Mammary epithelial cell (primary cell): Measurements from ENCODE around the gene MBD4.

Experiments used
- EZH2 ChIP-seq: IDR thresholded peaks from 2 replicates; pipeline ENCODE4 v1.6.1; 2012; ENCODE audit warnings: low read length, inconsistent platforms, borderline replicate concordance
- TF ChIP-seq, protein P1 (sequence below), 2 donors: IDR thresholded peaks in 1 of 2; conservative IDR thresholded peaks in 1 of 2; 2 replicates each; pipeline ENCODE4 v1.5.1; 2011 to 2012; ENCODE audit warnings: inconsistent platforms in 2 of 2, low read length in 2 of 2, mild to moderate bottlenecking in 2 of 2, control low read depth in 1 of 2, low read depth in 1 of 2; ENCODE audit not compliant: insufficient read depth in 1 of 2; ENCODE audit errors: extremely low read depth in 1 of 2

DNA sequence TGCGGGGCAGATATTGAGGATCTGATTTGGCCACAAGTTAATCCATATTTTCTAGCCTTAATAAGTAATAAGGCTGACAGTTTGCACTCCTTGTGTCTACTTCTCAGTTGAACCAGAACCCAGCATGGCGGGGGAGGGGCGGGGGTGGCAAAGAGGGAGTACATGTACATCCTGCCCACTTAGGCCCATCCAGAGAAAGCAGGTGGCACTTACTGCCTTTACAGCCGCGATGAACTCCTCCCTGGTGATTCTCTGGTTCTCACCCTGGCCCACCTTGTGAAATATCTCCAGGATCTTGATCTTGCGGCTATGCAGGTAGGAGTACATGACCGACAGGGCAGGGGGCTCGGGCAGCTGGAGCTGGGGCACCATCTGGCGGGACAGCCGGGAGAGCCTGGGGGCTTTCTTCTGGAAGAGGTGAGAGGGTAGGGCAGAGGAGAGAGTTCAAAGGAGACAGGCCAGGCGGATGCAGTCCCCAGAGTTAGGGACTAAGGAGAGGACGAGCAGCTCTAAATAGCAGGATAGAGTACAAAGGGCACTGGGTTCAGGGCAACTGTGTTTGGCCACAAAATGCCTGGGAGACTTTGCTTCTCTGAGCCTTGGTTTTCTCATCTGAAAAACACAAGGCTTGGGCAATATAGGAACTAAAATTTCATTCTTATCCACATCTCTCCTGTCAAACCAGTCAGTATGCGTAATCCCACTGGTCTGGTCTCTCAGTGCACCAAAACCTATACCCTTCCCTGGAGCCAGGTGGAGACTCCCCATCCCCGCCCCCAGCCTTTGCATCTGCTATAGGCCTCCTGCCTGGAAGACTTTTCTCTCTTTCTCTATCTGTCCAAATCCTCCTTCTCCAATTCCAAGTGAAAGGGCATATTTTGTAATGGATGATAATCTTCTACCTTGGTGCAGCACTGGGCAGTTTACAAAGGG is 21.4 kb downstream of the MBD4 start:
- TF ChIP-seq, protein P1, sequence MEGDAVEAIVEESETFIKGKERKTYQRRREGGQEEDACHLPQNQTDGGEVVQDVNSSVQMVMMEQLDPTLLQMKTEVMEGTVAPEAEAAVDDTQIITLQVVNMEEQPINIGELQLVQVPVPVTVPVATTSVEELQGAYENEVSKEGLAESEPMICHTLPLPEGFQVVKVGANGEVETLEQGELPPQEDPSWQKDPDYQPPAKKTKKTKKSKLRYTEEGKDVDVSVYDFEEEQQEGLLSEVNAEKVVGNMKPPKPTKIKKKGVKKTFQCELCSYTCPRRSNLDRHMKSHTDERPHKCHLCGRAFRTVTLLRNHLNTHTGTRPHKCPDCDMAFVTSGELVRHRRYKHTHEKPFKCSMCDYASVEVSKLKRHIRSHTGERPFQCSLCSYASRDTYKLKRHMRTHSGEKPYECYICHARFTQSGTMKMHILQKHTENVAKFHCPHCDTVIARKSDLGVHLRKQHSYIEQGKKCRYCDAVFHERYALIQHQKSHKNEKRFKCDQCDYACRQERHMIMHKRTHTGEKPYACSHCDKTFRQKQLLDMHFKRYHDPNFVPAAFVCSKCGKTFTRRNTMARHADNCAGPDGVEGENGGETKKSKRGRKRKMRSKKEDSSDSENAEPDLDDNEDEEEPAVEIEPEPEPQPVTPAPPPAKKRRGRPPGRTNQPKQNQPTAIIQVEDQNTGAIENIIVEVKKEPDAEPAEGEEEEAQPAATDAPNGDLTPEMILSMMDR (conservative IDR thresholded peaks at IDR 0.05 in 1 of 2, IDR thresholded peaks at IDR 0.05 in 1 of 2; ENCODE audit: extremely low read depth in 1 of 2, insufficient read depth in 1 of 2, low read depth in 1 of 2, low read length in 2 of 2), result no peak
- TF ChIP-seq EZH2, result no peak
